Measurements from ENCODE around the gene CNOT1.

DNA sequence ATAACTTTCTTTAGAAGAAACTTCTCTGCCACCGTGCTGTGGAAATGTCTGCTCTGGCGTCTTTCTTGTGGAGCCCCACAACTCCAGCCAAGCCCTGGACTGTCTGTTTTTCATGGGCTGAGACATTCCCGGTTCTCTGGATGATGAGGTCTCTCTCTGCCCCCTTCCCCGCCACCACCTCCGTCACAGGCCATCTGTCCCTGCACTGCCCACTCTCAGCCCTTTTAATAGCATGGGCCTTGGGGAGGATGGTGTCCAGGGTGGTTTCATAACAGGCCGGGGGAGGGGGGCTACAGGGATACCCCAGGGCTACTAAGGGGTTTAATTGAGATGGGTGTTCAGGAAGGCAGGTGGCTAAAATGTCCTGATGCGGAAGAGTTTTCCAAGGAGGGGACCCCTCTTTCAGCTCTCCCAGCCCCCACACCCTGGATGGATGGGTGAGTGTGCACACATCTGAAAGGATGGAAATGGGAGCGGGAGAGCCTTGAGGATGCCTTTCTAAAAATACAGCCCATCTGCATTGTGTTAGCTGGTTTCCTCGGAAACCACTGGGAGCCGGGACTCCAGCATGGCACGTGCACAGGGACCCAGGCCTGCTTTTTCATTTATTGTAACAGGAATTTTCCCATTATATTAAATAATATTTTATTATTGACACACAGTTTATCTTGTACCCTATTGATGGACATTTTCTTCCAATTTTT is 144.3 kb downstream of the CNOT1 start:
- TF ChIP-seq, protein P1, sequence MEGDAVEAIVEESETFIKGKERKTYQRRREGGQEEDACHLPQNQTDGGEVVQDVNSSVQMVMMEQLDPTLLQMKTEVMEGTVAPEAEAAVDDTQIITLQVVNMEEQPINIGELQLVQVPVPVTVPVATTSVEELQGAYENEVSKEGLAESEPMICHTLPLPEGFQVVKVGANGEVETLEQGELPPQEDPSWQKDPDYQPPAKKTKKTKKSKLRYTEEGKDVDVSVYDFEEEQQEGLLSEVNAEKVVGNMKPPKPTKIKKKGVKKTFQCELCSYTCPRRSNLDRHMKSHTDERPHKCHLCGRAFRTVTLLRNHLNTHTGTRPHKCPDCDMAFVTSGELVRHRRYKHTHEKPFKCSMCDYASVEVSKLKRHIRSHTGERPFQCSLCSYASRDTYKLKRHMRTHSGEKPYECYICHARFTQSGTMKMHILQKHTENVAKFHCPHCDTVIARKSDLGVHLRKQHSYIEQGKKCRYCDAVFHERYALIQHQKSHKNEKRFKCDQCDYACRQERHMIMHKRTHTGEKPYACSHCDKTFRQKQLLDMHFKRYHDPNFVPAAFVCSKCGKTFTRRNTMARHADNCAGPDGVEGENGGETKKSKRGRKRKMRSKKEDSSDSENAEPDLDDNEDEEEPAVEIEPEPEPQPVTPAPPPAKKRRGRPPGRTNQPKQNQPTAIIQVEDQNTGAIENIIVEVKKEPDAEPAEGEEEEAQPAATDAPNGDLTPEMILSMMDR (conservative IDR thresholded peaks at IDR 0.05; ENCODE audit: low read depth, low read length) = no peak
- TF ChIP-seq EZH2 (IDR thresholded peaks at IDR 0.05; ENCODE audit: low read length, unreplicated experiment) = no peak
